ENCODE results near the gene PIK3CA.
"Not testable (repeated sequence)": the region's sequence is repeated elsewhere in the genome, so short reads cannot be mapped to it uniquely, and the experiment has no call there.

The PIK3CA gene

GRCh38 chr3:179147873-179148615 is at the start of gene PIK3CA:
TSS of gene PIK3CA (plus strand) at chr3:179148357. CDS start at chr3:179198826, 50,469 bp downstream.
- DNase-seq = peak; percentile 98

DNA sequence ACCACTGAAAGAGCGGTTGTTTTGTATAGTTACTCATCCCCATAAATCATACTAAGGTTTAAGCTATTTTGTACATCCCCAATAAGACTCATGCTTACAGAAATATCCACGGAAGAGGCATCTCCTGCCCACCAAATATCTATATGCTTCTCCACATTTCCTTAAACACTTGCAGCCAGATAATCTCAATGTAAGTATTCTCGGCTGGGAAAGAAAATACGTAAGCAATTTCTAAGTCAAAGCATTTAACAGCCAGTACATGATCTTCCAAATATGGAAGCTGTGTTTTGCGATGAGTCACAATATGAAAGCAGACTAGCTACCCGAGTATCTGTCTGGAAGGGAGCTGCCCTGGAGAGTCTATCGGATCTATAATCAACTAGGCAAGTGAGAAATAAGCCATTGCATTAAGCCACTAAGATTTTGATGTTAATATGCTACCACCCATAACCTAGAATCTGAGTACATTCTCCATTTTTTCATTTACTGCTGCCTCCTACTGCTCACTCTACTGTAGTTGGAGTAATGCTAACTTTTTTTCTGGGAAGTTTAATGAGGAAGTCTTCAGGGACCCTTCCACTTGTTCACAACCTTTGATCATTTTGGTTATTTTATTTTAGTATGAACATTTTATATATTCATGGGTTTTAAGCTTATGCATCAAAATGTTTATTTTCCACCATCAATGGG is 49.6 kb upstream of the PIK3CA start:
- no peak for DNase-seq

DNA sequence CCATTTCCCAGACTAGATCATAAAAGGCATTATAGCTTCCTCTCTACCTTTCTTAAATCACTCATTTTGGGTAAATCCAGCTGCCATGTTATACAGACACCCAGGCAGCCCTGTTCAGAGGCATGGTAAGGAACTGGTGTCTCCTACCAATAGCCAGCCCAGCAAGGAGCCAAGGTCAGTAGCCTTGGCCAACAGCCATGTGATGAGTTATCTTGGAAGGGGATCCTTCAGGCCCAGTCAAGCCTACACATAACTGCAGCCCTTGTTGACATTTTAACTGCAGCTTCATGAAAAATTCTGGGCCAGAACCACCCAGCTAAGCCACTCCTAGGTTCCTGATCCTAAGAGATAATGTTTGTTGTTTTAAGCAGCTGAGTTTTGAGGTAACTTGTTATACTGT is 47.5 kb upstream of the PIK3CA start:
- no peak for DNase-seq

DNA sequence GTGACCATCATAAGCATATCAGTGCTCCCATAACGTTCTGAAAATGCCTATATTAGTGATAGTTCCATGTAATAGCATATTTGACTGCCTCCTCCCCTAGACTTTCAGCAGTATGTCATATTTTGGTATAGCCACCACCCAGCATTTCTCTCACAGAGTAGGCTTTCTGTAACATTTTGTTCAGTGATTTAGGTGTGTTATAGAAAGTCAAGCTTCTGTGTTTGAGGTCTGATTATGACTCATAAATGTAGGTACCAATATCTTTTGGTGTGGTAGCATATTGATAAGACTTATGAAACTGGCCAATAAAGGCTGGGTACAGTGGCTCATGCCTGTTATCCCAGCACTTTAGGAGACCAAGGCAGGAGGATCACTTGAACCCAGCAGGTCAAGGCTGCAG is 42.3 kb upstream of the PIK3CA start:
- DNase-seq = no peak

- DNase-seq = no peak
These were observed 40.5 kb upstream of the PIK3CA start for GRCh38 chr3:179107617-179108016.

DNA sequence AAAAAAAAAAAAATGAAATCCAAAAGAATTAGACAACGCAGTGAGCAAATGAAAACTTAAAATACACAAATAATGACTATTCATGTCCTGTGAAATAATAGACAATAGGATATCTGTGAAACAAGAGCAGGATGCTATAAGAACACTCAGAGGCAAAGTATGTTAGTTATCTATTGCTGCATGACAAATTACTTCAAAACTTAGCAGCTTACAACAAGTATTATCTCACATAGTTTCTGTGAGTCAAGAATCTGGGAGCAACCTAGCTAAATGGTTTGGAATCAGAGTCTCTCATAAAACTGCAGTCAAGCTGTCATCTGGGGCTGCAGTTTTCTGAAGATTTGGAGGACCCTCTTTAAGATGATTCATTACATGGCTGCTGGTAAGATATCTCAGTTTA is 40.1 kb upstream of the PIK3CA start:
- no peak for DNase-seq

DNA sequence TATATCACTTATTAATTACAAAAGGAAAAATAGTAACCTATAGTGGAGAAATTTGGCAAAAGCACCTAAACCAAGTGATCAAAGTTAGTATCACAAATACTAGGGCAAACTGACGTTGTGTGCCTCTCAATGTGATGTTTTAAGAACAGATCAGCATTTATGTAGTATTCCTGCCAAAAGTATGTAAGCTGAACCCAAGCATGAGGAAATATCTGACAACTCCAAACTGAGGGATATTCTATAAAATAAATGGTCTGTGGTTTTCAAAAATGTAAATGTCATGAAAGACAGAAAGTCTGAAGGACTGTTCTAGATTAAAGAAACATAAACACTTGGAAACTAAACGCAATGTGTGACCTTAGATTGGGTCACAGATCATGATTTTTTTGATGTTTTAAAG is 34.3 kb upstream of the PIK3CA start:
- no peak for DNase-seq

GRCh38 chr3:179115444-179115843 is 32.7 kb upstream of the PIK3CA start:
- DNase-seq = not testable (repeated sequence)

GRCh38 chr3:179116816-179117215 is 31.3 kb upstream of the PIK3CA start:
- DNase-seq = no peak

- not testable (repeated sequence) for DNase-seq
These were observed 15.8 kb upstream of the PIK3CA start for GRCh38 chr3:179132191-179132890.

GRCh38 chr3:179133575-179133974 is 14.6 kb upstream of the PIK3CA start:
- no peak for DNase-seq

GRCh38 chr3:179136195-179136594 is 12.0 kb upstream of the PIK3CA start:
- no peak for DNase-seq

DNA sequence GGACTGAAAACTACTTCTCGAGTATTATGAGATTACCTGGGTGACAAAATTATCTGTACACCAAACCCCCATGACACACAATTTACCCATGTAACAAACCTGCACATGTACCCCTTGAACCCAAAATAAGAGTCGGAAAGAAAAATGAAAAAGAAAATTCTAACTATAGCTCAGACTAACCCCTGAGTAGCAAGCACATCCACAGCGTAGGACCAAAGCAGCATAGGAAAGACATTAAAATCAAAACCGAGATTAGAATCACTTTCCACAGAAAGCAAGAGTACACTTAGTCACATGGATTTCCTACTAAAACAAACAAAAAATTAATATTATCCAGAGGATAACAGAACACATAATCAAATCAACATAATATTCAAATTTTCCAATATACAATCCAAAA is 6.3 kb upstream of the PIK3CA start:
- DNase-seq = no peak

DNA sequence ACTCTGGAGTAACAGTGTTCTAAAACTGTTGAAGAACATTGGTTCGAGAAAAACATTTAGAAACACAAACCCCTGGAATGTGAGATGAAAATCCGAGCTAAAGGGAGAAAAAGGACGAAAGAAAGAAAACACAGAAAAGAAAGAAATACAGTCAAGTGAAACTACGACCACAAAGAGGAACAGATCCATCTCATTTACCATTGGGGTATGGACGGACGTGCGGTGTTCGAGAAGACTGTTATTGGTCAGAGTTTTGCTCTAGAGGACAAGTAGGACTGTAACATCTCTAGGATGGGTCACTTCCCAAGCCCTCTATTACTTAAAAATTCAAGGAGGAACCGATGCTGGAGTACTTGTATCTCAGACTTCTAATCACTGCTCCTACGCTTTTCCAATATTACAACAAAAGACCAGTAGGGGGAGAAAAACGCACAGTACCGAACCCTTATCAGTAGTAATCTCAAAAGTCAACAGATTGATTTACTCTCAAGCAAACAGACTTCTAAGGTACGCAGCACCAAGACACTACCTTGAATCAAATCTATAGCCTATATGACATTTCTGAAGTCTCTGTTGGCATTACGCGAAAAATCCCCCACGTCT is 1.1 kb upstream of the PIK3CA start:
- DNase-seq = peak; percentile 43

DNA sequence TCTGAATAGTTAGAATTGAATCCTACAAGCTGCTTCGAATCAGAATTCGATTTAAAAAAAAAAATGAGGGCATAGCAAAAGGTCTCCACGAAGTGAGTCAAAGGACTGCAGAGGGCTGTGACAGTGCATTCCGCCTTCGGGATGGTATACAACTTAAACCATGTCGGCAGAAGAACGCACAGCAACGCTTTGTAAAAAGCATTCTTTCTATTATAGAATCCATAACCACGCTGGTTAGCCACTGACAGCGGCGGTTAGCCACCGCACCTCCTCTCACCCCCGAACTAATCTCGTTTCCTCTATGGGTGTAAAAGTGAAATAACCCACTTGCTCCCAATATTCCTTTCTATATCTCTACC is 664 bp upstream of the PIK3CA start:
- no peak for DNase-seq

DNA sequence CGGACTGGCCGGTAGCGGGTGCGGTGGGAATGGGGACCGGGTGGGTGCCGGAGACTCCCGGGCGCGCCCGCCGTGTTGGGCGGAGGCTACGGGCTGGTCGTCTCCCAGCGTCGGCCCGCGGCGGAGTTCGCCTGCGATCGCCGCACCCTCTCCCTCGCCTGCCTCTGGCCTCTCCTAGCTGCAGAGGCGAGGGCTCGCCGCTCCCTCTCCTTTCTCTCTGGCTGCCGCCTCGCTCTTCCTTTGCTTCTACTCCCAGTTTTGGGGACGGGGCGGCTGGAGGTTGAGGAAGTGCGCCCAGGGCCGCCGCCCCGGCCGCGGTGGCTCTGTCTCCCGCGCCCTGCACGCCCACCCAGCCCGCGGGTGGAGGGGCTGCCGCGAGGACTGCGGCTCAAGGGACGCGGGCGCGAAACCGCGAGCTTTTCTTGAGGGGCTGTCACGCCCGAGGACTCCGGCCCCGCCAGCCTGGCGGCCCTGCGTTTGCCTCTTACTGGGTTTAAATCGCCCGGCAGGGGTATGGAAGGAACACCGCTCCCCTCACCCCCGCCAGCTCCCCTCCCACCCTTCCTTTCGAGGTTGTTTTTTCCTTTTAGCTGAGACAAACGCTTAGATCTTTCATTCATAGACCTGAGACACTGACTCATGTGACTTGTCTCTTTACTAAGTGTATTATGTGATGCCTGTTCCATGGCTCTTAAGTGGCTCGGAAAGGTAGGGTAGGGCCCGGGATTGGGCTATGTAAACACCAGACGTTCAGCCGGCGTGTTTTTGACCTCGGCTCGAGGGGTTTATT is 654 bp downstream of the PIK3CA start:
- no peak for DNase-seq

DNA sequence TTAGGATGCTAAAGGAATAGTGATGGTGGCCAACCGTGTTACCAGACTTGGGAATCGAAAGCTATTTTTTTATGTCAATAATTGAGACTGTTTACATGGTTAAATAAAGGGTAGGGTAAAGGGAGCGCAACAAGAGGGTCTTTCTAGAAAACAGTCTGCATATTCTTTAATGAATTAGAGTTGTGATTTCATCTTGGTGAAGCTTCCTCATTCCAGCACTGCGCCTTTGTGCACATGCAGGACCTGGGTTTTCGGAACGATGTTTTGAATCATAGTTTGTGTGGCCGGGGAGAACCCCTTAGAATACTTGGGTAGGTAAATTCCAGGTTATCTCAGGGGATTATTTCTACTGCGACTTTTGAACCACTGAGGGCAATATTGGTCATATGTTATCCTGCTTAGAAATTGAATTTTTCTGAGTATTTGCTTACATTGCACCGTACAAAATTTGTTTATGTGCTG is 1.3 kb downstream of the PIK3CA start:
- DNase-seq = no peak

GRCh38 chr3:179149951-179150350 is 1.8 kb downstream of the PIK3CA start:
- DNase-seq = no peak

DNA sequence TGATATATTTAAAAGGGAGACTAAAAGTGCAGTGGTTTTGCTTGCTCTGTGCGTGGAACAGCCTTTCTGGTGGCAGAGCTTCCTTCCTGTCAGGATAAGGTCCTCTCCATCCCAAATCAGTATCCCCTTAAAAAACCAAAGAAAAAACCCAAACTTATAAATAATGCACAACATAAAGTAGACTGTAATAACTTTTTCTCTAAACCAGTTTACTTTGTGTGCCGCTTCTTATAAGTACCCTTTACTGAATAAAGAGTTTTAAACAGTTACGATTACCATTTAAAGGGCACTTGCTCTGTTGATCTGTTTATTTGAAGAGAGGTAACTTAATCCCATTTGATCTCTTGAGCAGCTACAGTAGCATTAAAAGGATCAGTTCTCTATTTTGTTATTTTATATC is 2.5 kb downstream of the PIK3CA start:
- DNase-seq = no peak

DNA sequence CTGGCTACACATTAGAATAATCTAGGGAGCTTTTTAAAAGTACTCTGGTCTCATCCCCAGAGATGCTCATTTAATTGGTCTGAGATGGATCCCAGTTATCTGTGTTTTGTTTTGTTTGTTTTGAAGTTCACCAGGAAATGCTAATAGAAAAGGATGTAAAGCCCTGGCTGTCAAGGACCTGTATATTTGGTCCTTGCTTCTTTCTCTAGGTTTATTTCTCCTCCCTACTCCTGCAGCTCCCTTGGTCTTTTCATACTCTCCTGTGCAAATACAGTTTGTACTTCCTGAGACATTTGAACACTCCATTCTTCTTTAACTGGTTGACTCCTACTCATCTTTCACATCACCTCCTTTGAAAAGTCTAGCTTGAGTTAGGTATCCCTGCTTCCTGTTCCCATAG is 3.3 kb downstream of the PIK3CA start:
- DNase-seq = no peak

- DNase-seq = no peak
These were observed 8.0 kb downstream of the PIK3CA start for GRCh38 chr3:179156170-179156569.

DNA sequence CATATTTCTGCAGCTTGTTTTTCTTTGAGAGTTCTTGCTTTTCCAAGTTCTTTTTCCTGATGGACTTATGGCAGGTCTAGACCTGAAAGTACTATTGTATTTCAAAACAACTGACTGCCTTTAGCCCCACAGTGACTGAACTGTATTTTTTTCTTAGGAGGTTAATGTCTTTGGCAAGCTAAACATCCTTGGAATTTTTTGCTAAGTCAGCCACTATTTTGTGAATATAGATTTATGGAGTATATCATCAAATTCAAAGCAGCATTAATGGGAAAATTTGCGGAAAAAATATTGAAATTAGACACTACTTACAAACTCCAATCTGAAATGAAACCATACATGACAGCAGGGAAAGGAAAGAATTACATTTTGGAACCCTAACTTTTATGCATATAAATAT is 8.6 kb downstream of the PIK3CA start:
- no peak for DNase-seq
